WTC11 (cell line): Measurements from ENCODE around the gene KIAA1671. TPM values are rescaled to one million over a fixed set of nuclear protein-coding genes. Genes with fewer than 3 reads are reported as not detected.

Source experiments
- ATAC-seq: fragments of 200-7000 bp; cut with Tn5 transposase; 2 replicates; pipeline ENCODE4 v1.10.0; 2021; ENCODE audit warnings: mild to moderate bottlenecking, moderate library complexity
- CTCF ChIA-PET: fragments of 300-600 bp; sonication (Branson Sonifier 250); formaldehyde crosslinking; loops from one replicate; lab custom pipeline; 2021; ENCODE audit warnings: antibody characterized with exemption; lab: Charles Lee
- POLR2A ChIA-PET: fragments of 350-600 bp; sonication (Branson Sonifier 250); formaldehyde crosslinking; loops from one replicate; lab custom pipeline; 2021; ENCODE audit warnings: antibody characterized with exemption; lab: Charles Lee
- DNase-seq: peaks from one replicate; pipeline ENCODE4 v3.0.0; 2021; ENCODE audit warnings: low spot score
- H3K27ac Mint-ChIP-seq: 2 replicates; pipeline ENCODE4 v1.8.0; 2021; ENCODE audit warnings: mixed read lengths
- H3K27me3 Mint-ChIP-seq: 2 replicates; pipeline ENCODE4 v1.8.0; 2021; ENCODE audit warnings: low read depth, mild to moderate bottlenecking, moderate library complexity, mixed read lengths
- H3K36me3 Mint-ChIP-seq: 2 replicates; pipeline ENCODE4 v1.8.0; 2021; ENCODE audit warnings: mixed read lengths
- H3K4me1 Mint-ChIP-seq: 2 replicates; pipeline ENCODE4 v1.8.0; 2022; ENCODE audit warnings: mixed read lengths
- H3K4me3 Mint-ChIP-seq: 2 replicates; pipeline ENCODE4 v1.8.0; 2021; ENCODE audit warnings: mild to moderate bottlenecking, moderate library complexity, mixed read lengths
- H3K9me3 Mint-ChIP-seq: 2 replicates; pipeline ENCODE4 v1.8.0; 2021; ENCODE audit warnings: mixed read lengths
- AR ChIP-seq: fragments of 250-450 bp; sonication (Bioruptor Pico); IDR thresholded peaks from 2 replicates; pipeline ENCODE4 v1.9.0; 2021; ENCODE audit warnings: mild to moderate bottlenecking
- ARID4B ChIP-seq: sonication (generic); formaldehyde crosslinking; IDR thresholded peaks from 2 replicates; pipeline ENCODE4 v1.8.0; 2023; ENCODE audit warnings: missing genetic modification reagents, mild to moderate bottlenecking, borderline replicate concordance
- ATF3 ChIP-seq: sonication (generic); formaldehyde crosslinking; conservative IDR thresholded peaks from 2 replicates; pipeline ENCODE4 v1.8.1; 2022; ENCODE audit warnings: mild to moderate bottlenecking, missing genetic modification reagents
- CTCF ChIP-seq: fragments of 200-600 bp; IDR thresholded peaks from 2 replicates; pipeline ENCODE4 v1.8.0; 2022; ENCODE audit warnings: antibody characterized with exemption
- ESRRA ChIP-seq: sonication (generic); formaldehyde crosslinking; IDR thresholded peaks from 2 replicates; pipeline ENCODE4 v1.8.1; 2022; ENCODE audit warnings: mild to moderate bottlenecking, missing genetic modification reagents, borderline replicate concordance
- ETV6 ChIP-seq: sonication (generic); formaldehyde crosslinking; IDR thresholded peaks from 2 replicates; pipeline ENCODE4 v1.8.1; 2022; ENCODE audit warnings: mild to moderate bottlenecking, missing genetic modification reagents
- FOXK1 ChIP-seq: sonication (generic); formaldehyde crosslinking; IDR thresholded peaks from 2 replicates; pipeline ENCODE4 v1.8.0; 2022; ENCODE audit warnings: mild to moderate bottlenecking, moderate library complexity, missing genetic modification reagents
- FOXP1 ChIP-seq: sonication (generic); formaldehyde crosslinking; IDR thresholded peaks from 2 replicates; pipeline ENCODE4 v1.8.0; 2022; ENCODE audit warnings: missing genetic modification reagents, mild to moderate bottlenecking, moderate library complexity, borderline replicate concordance
- GTF2I ChIP-seq: fragments of 250-450 bp; sonication (Bioruptor Pico); conservative IDR thresholded peaks from 2 replicates; pipeline ENCODE4 v1.4.0; 2021; ENCODE audit warnings: mild to moderate bottlenecking
- JAZF1 ChIP-seq: fragments of 250-450 bp; sonication (Bioruptor Pico); IDR thresholded peaks from 2 replicates; pipeline ENCODE4 v1.9.0; 2021; ENCODE audit warnings: moderate library complexity, mild to moderate bottlenecking, inconsistent platforms
- PREB ChIP-seq: sonication (generic); formaldehyde crosslinking; IDR thresholded peaks from 2 replicates; pipeline ENCODE4 v1.8.1; 2022; ENCODE audit warnings: mild to moderate bottlenecking, missing genetic modification reagents, moderate library complexity, borderline replicate concordance
- SMAD3 ChIP-seq: sonication (generic); formaldehyde crosslinking; IDR thresholded peaks from 2 replicates; pipeline ENCODE4 v1.8.0; 2022; ENCODE audit warnings: missing genetic modification reagents, mild to moderate bottlenecking, borderline replicate concordance
- TCF7 ChIP-seq: sonication (generic); formaldehyde crosslinking; IDR thresholded peaks from 2 replicates; pipeline ENCODE4 v1.8.0; 2022; ENCODE audit warnings: mild to moderate bottlenecking, low read depth, missing genetic modification reagents, moderate library complexity
- ZNF263 ChIP-seq: sonication (generic); formaldehyde crosslinking; IDR thresholded peaks from 2 replicates; pipeline ENCODE4 v1.8.1; 2022; ENCODE audit warnings: low read depth, mild to moderate bottlenecking, moderate library complexity, missing genetic modification reagents
- ZNF512 ChIP-seq: sonication (generic); formaldehyde crosslinking; IDR thresholded peaks from 2 replicates; pipeline ENCODE4 v1.8.1; 2022; ENCODE audit warnings: missing genetic modification reagents, borderline replicate concordance
- ZSCAN18 ChIP-seq: fragments of 250-450 bp; sonication (Bioruptor Pico); IDR thresholded peaks from 2 replicates; pipeline ENCODE4 v2.1.2; 2022; ENCODE audit warnings: mild to moderate bottlenecking, moderate library complexity
- total RNA-seq: library from RNA; stranded (reverse); gene quantifications from 3 replicates; pipeline ENCODE4 v1.2.3, GENCODE V29; 2021

Gene KIAA1671
- total RNA-seq, 1 experiment from 2014 or later, result 26.0 TPM

- ChIA-PET CTCF (interaction anchor here (0.6 to 5.9 kb wide), 32 partner anchors 8 to 803 kb away, joined by 3 to 61 read pairs (median 4); no protein-coding TSS in a partner anchor), POLR2A (interaction anchor here (0.5 to 1.5 kb wide), 2 partner anchors 9 to 15 kb away, joined by 3 read pairs; no protein-coding TSS in a partner anchor)
- peak; percentile 27 for DNase-seq
- peaks cover 9% of the 10 kb centered on the region for H3K4me1 Mint-ChIP-seq
- no peak overlapping the region for H3K27ac Mint-ChIP-seq
- H3K9me3 Mint-ChIP-seq, result no peaks in the 10 kb centered on the region
- peak; percentile 43; the same call in 1 of the 2 replicates for TF ChIP-seq CTCF
- TF ChIP-seq PREB, result no peak
- no peak for TF ChIP-seq AR (CRISPR knock-in tag)
- 0 out of 2 replicates have a peak, but pooled peaks have one; percentile 50 for TF ChIP-seq SMAD3 (CRISPR knock-in tag)
- no peak for TF ChIP-seq FOXK1
- TF ChIP-seq GTF2I, result 0 out of 2 replicates have a peak, but pooled peaks have one; percentile 62
- TF ChIP-seq ZSCAN18, result no peak
- no peak for TF ChIP-seq ZNF263 (CRISPR knock-in tag)
- no peaks in the 10 kb centered on the region for H3K36me3 Mint-ChIP-seq
- no peak overlapping the region for H3K4me3 Mint-ChIP-seq
- ATAC-seq, result peak; percentile 83
- H3K27me3 Mint-ChIP-seq, result no peaks in the 10 kb centered on the region
These were observed 13.7 kb upstream of the KIAA1671 start for GRCh38 chr22:24938741-24939341.

GRCh38 chr22:24942301-24942700 is 10.2 kb upstream of the KIAA1671 start:
- CTCF ChIA-PET, result interaction anchor here (1.0 to 5.9 kb wide), 3 partner anchors 7 to 115 kb away, joined by 3 to 58 read pairs (median 6); no protein-coding TSS in a partner anchor
- POLR2A ChIA-PET, result no interaction called here
- Mint-ChIP-seq H3K9me3 (no peaks in the 10 kb centered on the region), H3K36me3 (no peaks in the 10 kb centered on the region), H3K27ac (no peak overlapping the region), H3K27me3 (no peaks in the 10 kb centered on the region), H3K4me3 (no peak overlapping the region), H3K4me1 (peaks cover 8% of the 10 kb centered on the region)
- no peak for DNase-seq
- TF ChIP-seq ESRRA (CRISPR knock-in tag), result 0 out of 2 replicates have a peak, but pooled peaks have one; percentile 25
- TF ChIP-seq ETV6, result no peak
- ATAC-seq, result no peak

- no peak for TF ChIP-seq TCF7 (CRISPR knock-in tag)
- TF ChIP-seq ZNF512, result no peak
- TF ChIP-seq JAZF1, result no peak
- no peak for TF ChIP-seq ATF3
- TF ChIP-seq ARID4B, result no peak
- TF ChIP-seq FOXP1 (CRISPR knock-in tag), result no peak
- no peaks in the 10 kb centered on the region for H3K9me3 Mint-ChIP-seq
- H3K27me3 Mint-ChIP-seq, result no peaks in the 10 kb centered on the region
- H3K27ac Mint-ChIP-seq, result no peak overlapping the region
- POLR2A ChIA-PET, result no interaction called here
- CTCF ChIA-PET, result no interaction called here
- H3K4me3 Mint-ChIP-seq, result no peak overlapping the region
- H3K4me1 Mint-ChIP-seq, result peaks cover 19% of the 10 kb centered on the region
- ATAC-seq (no peak), DNase-seq (no peak)
- H3K36me3 Mint-ChIP-seq, result no peaks in the 10 kb centered on the region
These were observed 8.1 kb upstream of the KIAA1671 start for GRCh38 chr22:24944217-24944937.
